GM12878 (cell line): ENCODE data around the gene MYO15B. TPM values are rescaled to one million over a fixed set of nuclear protein-coding genes. Genes with fewer than 3 reads are reported as not detected.
A peak's percentile ranks its signal among the peaks of the same experiment; 100 is the strongest.

Source experiments
- ATAC-seq: fragments of 200-7000 bp; cut with Tn5 transposase; 3 replicates; pipeline ENCODE4 v1.9.1; 2020; ENCODE audit warnings: mild to moderate bottlenecking, moderate library complexity
- BruUV-seq: library from RNA; stranded (reverse); fragments of 400-500 nt; replicated peaks from 2 replicates; lab custom pipeline; 2021; lab: Mats Ljungman, UMichigan
- CTCF ChIA-PET: fragments of 300-600 bp; sonication (Branson Sonifier 250); formaldehyde crosslinking; extraction: SDS; loops from one replicate; lab custom pipeline; 2021; ENCODE audit warnings: inconsistent platforms; lab: Yijun Ruan, JAX
- POLR2A ChIA-PET: fragments of 350-600 bp; formaldehyde crosslinking; extraction: SDS; loops from one replicate; lab custom pipeline; 2021; ENCODE audit warnings: inconsistent platforms; lab: Charles Lee
- RAD21 ChIA-PET: fragments of 300-600 bp; sonication (Branson Sonifier 250); formaldehyde crosslinking; loops from one replicate; lab custom pipeline; 2023; ENCODE audit warnings: antibody characterized with exemption; ENCODE audit not compliant: unreplicated experiment; lab: Charles Lee
- SMC1A ChIA-PET: fragments of 300-600 bp; sonication (Branson Sonifier 250); formaldehyde crosslinking; loops from one replicate; lab custom pipeline; 2023; ENCODE audit not compliant: unreplicated experiment, uncharacterized antibody; lab: Charles Lee
- DNase-seq: peaks from one replicate; pipeline ENCODE4 v3.0.0-alpha.2; 2011; ENCODE audit warnings: low read depth, low spot score
- FAIRE-seq: peaks from 3 replicates; lab custom pipeline; 2011; peaks lifted over from hg19 to GRCh38; lab: Jason Lieb, UNC
- H2AFZ ChIP-seq: 2 replicates; pipeline ENCODE4 v1.6.0; 2011; ENCODE audit warnings: low read depth, low read length, control low read depth; ENCODE audit not compliant: control insufficient read depth
- H3K27ac ChIP-seq: 2 replicates; pipeline ENCODE4 v1.5.1; 2011; ENCODE audit warnings: control low read depth; ENCODE audit not compliant: control insufficient read depth, insufficient read depth
- H3K27me3 ChIP-seq, 2 experiments: replicated peaks in 1 of 2; 2 replicates each; pipeline versions ENCODE4 v1.6.0 to v1.6.1; 2011; ENCODE audit warnings: low read length in 1 of 2; ENCODE audit not compliant: control insufficient read depth in 2 of 2, insufficient read depth in 2 of 2
- H3K36me3 ChIP-seq, 2 experiments: 2 replicates each; pipeline ENCODE4 v1.5.1; 2011; ENCODE audit warnings: low read length in 1 of 2; ENCODE audit not compliant: control insufficient read depth in 2 of 2, insufficient read depth in 2 of 2
- H3K4me1 ChIP-seq: 2 replicates; pipeline ENCODE4 v1.6.1; 2011; ENCODE audit warnings: mild to moderate bottlenecking, low read length, moderate library complexity, mixed read lengths; ENCODE audit not compliant: control insufficient read depth, insufficient read depth
- H3K4me2 ChIP-seq: 2 replicates; pipeline ENCODE4 v1.6.0; 2011; ENCODE audit warnings: control low read depth; ENCODE audit not compliant: control insufficient read depth, insufficient read depth
- H3K4me3 ChIP-seq: fragments of 200-600 bp; sonication (generic); 2 replicates; pipeline ENCODE4 v1.5.1; 2016
- H3K79me2 ChIP-seq: 2 replicates; pipeline ENCODE4 v1.6.0; 2011; ENCODE audit warnings: low read length; ENCODE audit not compliant: control insufficient read depth, insufficient read depth
- H3K9ac ChIP-seq: 2 replicates; pipeline ENCODE4 v1.8.0; 2011; ENCODE audit warnings: low read length, control low read depth, mixed read lengths; ENCODE audit not compliant: control insufficient read depth, insufficient read depth
- H3K9me3 ChIP-seq: replicated peaks from 3 replicates; pipeline ENCODE4 v1.5.1; 2011; ENCODE audit warnings: mild to moderate bottlenecking, low read length; ENCODE audit not compliant: control insufficient read depth, insufficient read depth
- H4K20me1 ChIP-seq: 2 replicates; pipeline ENCODE4 v1.6.0; 2011; ENCODE audit not compliant: control insufficient read depth, insufficient read depth
- BACH1 ChIP-seq: fragments of 450-650 bp; IDR thresholded peaks from 2 replicates; pipeline ENCODE4 v1.6.1; 2017; ENCODE audit warnings: mild to moderate bottlenecking, borderline replicate concordance
- BHLHE40 ChIP-seq, 2 experiments: fragments of 450-650 bp in 1 of 2; IDR thresholded peaks; 2 replicates each; pipeline ENCODE4 v1.6.1; 2011 to 2017; ENCODE audit warnings: low read depth in 2 of 2, borderline replicate concordance in 1 of 2, improper control_type of control experiment in 1 of 2, low read length in 1 of 2, mild to moderate bottlenecking in 1 of 2
- BMI1 ChIP-seq: fragments of 450-650 bp; IDR thresholded peaks from 2 replicates; pipeline ENCODE4 v1.6.1; 2016; ENCODE audit warnings: mild to moderate bottlenecking, moderate library complexity, borderline replicate concordance
- CEBPB ChIP-seq, 2 experiments: fragments of 150-350 bp in 1 of 2; IDR thresholded peaks; 2 replicates each; pipeline ENCODE4 v1.6.1; 2012 to 2014; ENCODE audit warnings: low read depth in 2 of 2, low read length in 2 of 2, borderline replicate concordance in 1 of 2, inconsistent platforms in 1 of 2
- ELK1 ChIP-seq: IDR thresholded peaks from 2 replicates; pipeline ENCODE4 v1.6.1; 2012; ENCODE audit warnings: low read depth, low read length, improper control_type of control experiment
- EP300 ChIP-seq, 2 experiments: fragments of 150-350 bp in 1 of 2; IDR thresholded peaks; 2 replicates each; pipeline ENCODE4 v1.6.1; 2011 to 2012; ENCODE audit warnings: low read depth in 2 of 2, low read length in 2 of 2, borderline replicate concordance in 1 of 2, improper control_type of control experiment in 1 of 2, inconsistent platforms in 1 of 2; ENCODE audit not compliant: control insufficient read depth in 1 of 2
- IKZF2 ChIP-seq, 2 experiments: fragments of 450-650 bp; IDR thresholded peaks; 2 replicates each; pipeline ENCODE4 v1.6.1; 2017; ENCODE audit warnings: mild to moderate bottlenecking in 2 of 2, moderate library complexity in 2 of 2
- NBN ChIP-seq: fragments of 450-650 bp; IDR thresholded peaks from 2 replicates; pipeline ENCODE4 v1.6.1; 2016
- NR2F1 ChIP-seq: fragments of 450-650 bp; conservative IDR thresholded peaks from 2 replicates; pipeline ENCODE4 v1.6.1; 2017; ENCODE audit warnings: mild to moderate bottlenecking
- PML ChIP-seq: IDR thresholded peaks from 2 replicates; pipeline ENCODE4 v1.6.1; 2012; ENCODE audit warnings: low read length, inconsistent platforms
- RCOR1 ChIP-seq: conservative IDR thresholded peaks from 2 replicates; pipeline ENCODE4 v1.6.1; 2012; ENCODE audit warnings: low read depth, low read length, improper control_type of control experiment
- RELB ChIP-seq: fragments of 450-650 bp; IDR thresholded peaks from 2 replicates; pipeline ENCODE4 v1.6.1; 2017; ENCODE audit warnings: low read depth, mild to moderate bottlenecking, moderate library complexity
- SIN3A ChIP-seq: IDR thresholded peaks from 2 replicates; pipeline ENCODE4 v1.6.1; 2012; ENCODE audit warnings: low read depth, low read length, improper control_type of control experiment
- SREBF2 ChIP-seq: IDR thresholded peaks from 2 replicates; pipeline ENCODE4 v1.6.1; 2012; ENCODE audit warnings: mild to moderate bottlenecking, low read length
- SUPT20H ChIP-seq: IDR thresholded peaks from 2 replicates; pipeline ENCODE4 v1.6.1; 2011; ENCODE audit warnings: low read depth, mild to moderate bottlenecking, low read length, moderate library complexity, borderline replicate concordance; ENCODE audit not compliant: control insufficient read depth
- WGBS: methylation state at CpG from one replicate; pipeline ENCODE4 v1.1.6; 2016; ENCODE audit warnings: low lambda C conversion rate; ENCODE audit not compliant: insufficient replicate concordance, insufficient coverage; ENCODE audit errors: missing lambda C conversion rate; 5-methylcytosine and 5-hydroxymethylcytosine counted together
- in situ Hi-C: fragments of 300-500 bp; cut with MboI; formaldehyde crosslinking; loops from 9 replicates; pipeline ENCODE4 v1.14.3; 2018; ENCODE audit warnings: mixed read lengths
- intact Hi-C: fragments of 100-400 bp; cut with micrococcal nuclease; formaldehyde crosslinking; loops from one replicate; pipeline ENCODE4 v1.14.2; 2022; ENCODE audit not compliant: unreplicated experiment
- polyA plus RNA-seq, 11 experiments: library from polyadenylated mRNA; depleted of rRNA in 4 of 11; unstranded in 6 of 11; stranded (reverse) in 5 of 11; fragments of >200 nt; fragmentation: Nextera tagmentation in 4 of 11; fragmentation: Illumina TruSeq in 1 of 11; extraction: Ambion mirVana in 4 of 11; extraction: Trizol in 1 of 11; gene quantifications; 1 replicate in 1 of 11; 2 replicates in 10 of 11; pipeline versions ENCODE4 v1.2.1 to v1.2.3, GENCODE V29; 2011 to 2016; ENCODE audit warnings: inconsistent platforms in 2 of 11, missing spikeins in 2 of 11, low read depth in 1 of 11
- total RNA-seq, 4 experiments: library from RNA; depleted of rRNA in 3 of 4; stranded (reverse); fragments of >200 nt in 3 of 4; fragmentation: Illumina TruSeq in 1 of 4; extraction: Trizol in 1 of 4; gene quantifications; 2 replicates each; pipeline versions ENCODE4 v1.2.1 to v1.2.3, GENCODE V29; 2013 to 2021

Gene MYO15B
- total and polyA plus RNA-seq, 10 of the 15 experiments (the other 5 are each of a cell fraction or from before 2014, with no cell fraction given): 0.67 to 15.4 (median 2.3) TPM; not detected in 1

GRCh38 chr17:75645501-75645888 lies 57.9 kb downstream of the MYO15B start (continued):
- TF ChIP-seq SREBF2 (no peak), PML (no peak), ELK1 (no peak), BACH1 (no peak)

- no peaks in the 10 kb centered on the region for H3K27me3 ChIP-seq
- no peaks in the 10 kb centered on the region for H3K9me3 ChIP-seq
- peak overlapping the region; percentile 41; the same call in 1 of the 2 replicates for H3K4me2 ChIP-seq
- ChIA-PET SMC1A (interaction anchor here (0.7 to 4.5 kb wide), 14 partner anchors 8 to 900 kb away, joined by 3 to 28 read pairs (median 4); partner anchors contain the start of genes RECQL5, SAP30BP, SMIM5 and WBP2), RAD21 (interaction anchor here (0.8 to 4.3 kb wide), 15 partner anchors 8 to 296 kb away, joined by 3 to 33 read pairs (median 4); partner anchors contain the start of genes RECQL5, SAP30BP and SMIM5), CTCF (interaction anchor here (0.8 to 19.5 kb wide), 16 partner anchors 8 to 190 kb away, joined by 3 to 349 read pairs (median 5); partner anchors contain the start of genes GALK1, RECQL5, SAP30BP and SMIM5), POLR2A (interaction anchor here (0.6 to 2.1 kb wide), 9 partner anchors 8 to 437 kb away, joined by 3 to 12 read pairs (median 4); partner anchors contain the start of genes RECQL5 and SMIM5)
- BruUV-seq: no TSS peak
- in situ Hi-C loops: no loop called here
- no peaks in the 10 kb centered on the region for H4K20me1 ChIP-seq
- no peak overlapping the region for H3K9ac ChIP-seq
- FAIRE-seq: peak; percentile 68
- WGBS: 65% methylated on average over 17 of the region's 17 CpGs
- peaks cover 3 to 14% of the 10 kb centered on the region in 2 experiments; a peak in 3 of 4 replicates for H3K36me3 ChIP-seq
- peak overlapping the region; percentile 69 for H3K27ac ChIP-seq
- intact Hi-C loops: no loop called here
- H2AFZ ChIP-seq: peak overlapping the region; percentile 46
- no peaks in the 10 kb centered on the region for H3K79me2 ChIP-seq
- peak; percentile 100 for ATAC-seq
- DNase-seq: peak; percentile 42
- peaks cover 14% of the 10 kb centered on the region for H3K4me1 ChIP-seq
- no peak overlapping the region for H3K4me3 ChIP-seq
- TF ChIP-seq SIN3A (no peak), NBN (peak; percentile 80), IKZF2 (IDR thresholded peaks at IDR 0.05) (peak; percentile 71 to 72; a peak in 3 of 4 replicates), BMI1 (peak; percentile 80), RCOR1 (no peak), SUPT20H (no peak), BHLHE40 (IDR thresholded peaks at IDR 0.05; ENCODE audit: borderline replicate concordance in 1 of 2, low read depth in 2 of 2, low read length in 1 of 2) (peak in 1 of 2 experiments; percentile 79; a peak in 2 of 4 replicates), RELB (peak; percentile 68), EP300 (IDR thresholded peaks at IDR 0.05; ENCODE audit: borderline replicate concordance in 1 of 2, control insufficient read depth in 1 of 2, low read depth in 2 of 2, low read length in 2 of 2) (peak in 1 of 2 experiments; percentile 25; a peak in 1 of 4 replicates), CEBPB (IDR thresholded peaks at IDR 0.05; ENCODE audit: borderline replicate concordance in 1 of 2, low read depth in 2 of 2, low read length in 2 of 2) (no peak), NR2F1 (0 out of 2 replicates have a peak, but pooled peaks have one; percentile 11)
Measured at GRCh38 chr17:75645889-75646637, 58.5 kb downstream of the MYO15B start.
